ENCODE data around the gene FANCD2. TPM values are rescaled to one million over a fixed set of nuclear protein-coding genes. Genes with fewer than 3 reads are reported as not detected.

FANCD2 gene
- total and polyA plus RNA-seq, 4 donors = 0.76 to 24.6 (median 0.84) TPM

DNA sequence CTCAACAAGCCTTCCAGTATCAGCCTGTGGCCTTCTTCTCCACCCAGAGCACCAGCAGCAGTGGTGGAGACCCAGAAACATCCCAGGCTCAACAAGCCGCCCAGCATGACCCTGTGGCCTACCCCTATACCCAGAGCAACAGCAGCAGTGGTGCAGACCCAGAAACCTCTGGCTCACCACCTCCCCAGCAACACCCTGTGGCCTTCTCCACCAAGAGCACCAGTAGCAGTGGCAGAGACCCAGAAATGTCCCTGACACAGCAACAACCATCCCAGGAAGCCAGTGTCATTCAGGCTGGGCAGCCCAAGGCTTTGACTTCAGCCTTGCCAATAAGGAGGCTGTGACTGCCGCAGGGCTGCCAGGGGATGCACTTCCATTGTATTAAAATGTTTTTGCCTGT lies 23.3 kb upstream of the FANCD2 start:
- no peak overlapping the region for H3K4me3 ChIP-seq (ENCODE audit: low read depth in 1 of 3, low read length in 3 of 3)
- no peak for DNase-seq (ENCODE audit: low spot score)

DNA sequence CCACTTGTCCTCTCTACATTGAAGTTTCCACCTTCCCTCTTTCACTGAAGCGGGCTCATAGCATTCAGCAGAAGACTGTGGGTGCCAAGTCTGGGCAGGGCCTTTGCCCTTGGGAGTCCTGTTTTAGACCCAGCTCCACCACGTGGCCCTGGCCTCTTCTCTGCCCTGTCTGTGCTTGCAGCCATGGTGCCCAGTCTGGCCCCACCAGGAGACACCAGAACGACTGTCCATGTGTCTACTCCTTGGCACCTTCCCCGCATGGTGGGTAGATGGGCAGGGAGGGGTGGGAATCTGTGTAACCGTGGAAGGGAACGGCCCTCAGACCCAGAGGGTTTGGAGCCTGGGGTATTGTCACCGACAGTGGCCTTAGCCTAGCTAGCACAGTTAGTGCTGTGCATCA lies 21.7 kb upstream of the FANCD2 start:
- Histone ChIP-seq H3K9me3 (ENCODE audit: control insufficient read depth in 4 of 4, low read length in 3 of 4) (no peaks in the 10 kb centered on the region), H3K27me3 (ENCODE audit: control insufficient read depth in 4 of 4, insufficient read depth in 4 of 4, low read length in 3 of 4) (no peaks in the 10 kb centered on the region), H3K4me1 (ENCODE audit: control insufficient read depth in 4 of 4, insufficient read depth in 4 of 4, low read length in 3 of 4) (peaks cover 9 to 31% (median 18%) of the 10 kb centered on the region in 4 donors), H3K27ac (ENCODE audit: low read depth in 1 of 2, low read length in 2 of 2) (no peak overlapping the region), H3K36me3 (ENCODE audit: control insufficient read depth in 4 of 4, insufficient read depth in 3 of 4, low read depth in 1 of 4, low read length in 3 of 4) (no peaks in the 10 kb centered on the region), H3K9ac (ENCODE audit: low read depth in 1 of 2, low read length in 2 of 2) (no peak overlapping the region), H3K4me3 (ENCODE audit: low read depth in 1 of 3, low read length in 3 of 3) (no peak overlapping the region)
- DNase-seq (ENCODE audit: low spot score) = no peak
- WGBS = 90% methylated on average over 7 of the region's 7 CpGs
- TF ChIP-seq HNF4G (IDR thresholded peaks at IDR 0.05) (no peak), YY1 (IDR thresholded peaks at IDR 0.05) (no peak), GABPA (IDR thresholded peaks at IDR 0.05 in 1 of 2, conservative IDR thresholded peaks at IDR 0.05 in 1 of 2) (no peak), TAF1 (conservative IDR thresholded peaks at IDR 0.05) (no peak), RAD21 (IDR thresholded peaks at IDR 0.05) (no peak), RXRA (IDR thresholded peaks at IDR 0.05) (no peak), FOXA2 (IDR thresholded peaks at IDR 0.05) (no peak), FOXA1 (IDR thresholded peaks at IDR 0.05) (no peak), EGR1 (IDR thresholded peaks at IDR 0.05; ENCODE audit: low read depth in 2 of 2) (no peak), SP1 (IDR thresholded peaks at IDR 0.05) (no peak), JUND (IDR thresholded peaks at IDR 0.05) (no peak)
- TF ChIP-seq, protein P1, sequence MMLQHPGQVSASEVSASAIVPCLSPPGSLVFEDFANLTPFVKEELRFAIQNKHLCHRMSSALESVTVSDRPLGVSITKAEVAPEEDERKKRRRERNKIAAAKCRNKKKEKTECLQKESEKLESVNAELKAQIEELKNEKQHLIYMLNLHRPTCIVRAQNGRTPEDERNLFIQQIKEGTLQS (IDR thresholded peaks at IDR 0.05) = no peak
- TF ChIP-seq, protein P2, sequence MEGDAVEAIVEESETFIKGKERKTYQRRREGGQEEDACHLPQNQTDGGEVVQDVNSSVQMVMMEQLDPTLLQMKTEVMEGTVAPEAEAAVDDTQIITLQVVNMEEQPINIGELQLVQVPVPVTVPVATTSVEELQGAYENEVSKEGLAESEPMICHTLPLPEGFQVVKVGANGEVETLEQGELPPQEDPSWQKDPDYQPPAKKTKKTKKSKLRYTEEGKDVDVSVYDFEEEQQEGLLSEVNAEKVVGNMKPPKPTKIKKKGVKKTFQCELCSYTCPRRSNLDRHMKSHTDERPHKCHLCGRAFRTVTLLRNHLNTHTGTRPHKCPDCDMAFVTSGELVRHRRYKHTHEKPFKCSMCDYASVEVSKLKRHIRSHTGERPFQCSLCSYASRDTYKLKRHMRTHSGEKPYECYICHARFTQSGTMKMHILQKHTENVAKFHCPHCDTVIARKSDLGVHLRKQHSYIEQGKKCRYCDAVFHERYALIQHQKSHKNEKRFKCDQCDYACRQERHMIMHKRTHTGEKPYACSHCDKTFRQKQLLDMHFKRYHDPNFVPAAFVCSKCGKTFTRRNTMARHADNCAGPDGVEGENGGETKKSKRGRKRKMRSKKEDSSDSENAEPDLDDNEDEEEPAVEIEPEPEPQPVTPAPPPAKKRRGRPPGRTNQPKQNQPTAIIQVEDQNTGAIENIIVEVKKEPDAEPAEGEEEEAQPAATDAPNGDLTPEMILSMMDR (IDR thresholded peaks at IDR 0.05; ENCODE audit: low read depth, low read length, missing input control) = no peak
- TF ChIP-seq, protein P3, sequence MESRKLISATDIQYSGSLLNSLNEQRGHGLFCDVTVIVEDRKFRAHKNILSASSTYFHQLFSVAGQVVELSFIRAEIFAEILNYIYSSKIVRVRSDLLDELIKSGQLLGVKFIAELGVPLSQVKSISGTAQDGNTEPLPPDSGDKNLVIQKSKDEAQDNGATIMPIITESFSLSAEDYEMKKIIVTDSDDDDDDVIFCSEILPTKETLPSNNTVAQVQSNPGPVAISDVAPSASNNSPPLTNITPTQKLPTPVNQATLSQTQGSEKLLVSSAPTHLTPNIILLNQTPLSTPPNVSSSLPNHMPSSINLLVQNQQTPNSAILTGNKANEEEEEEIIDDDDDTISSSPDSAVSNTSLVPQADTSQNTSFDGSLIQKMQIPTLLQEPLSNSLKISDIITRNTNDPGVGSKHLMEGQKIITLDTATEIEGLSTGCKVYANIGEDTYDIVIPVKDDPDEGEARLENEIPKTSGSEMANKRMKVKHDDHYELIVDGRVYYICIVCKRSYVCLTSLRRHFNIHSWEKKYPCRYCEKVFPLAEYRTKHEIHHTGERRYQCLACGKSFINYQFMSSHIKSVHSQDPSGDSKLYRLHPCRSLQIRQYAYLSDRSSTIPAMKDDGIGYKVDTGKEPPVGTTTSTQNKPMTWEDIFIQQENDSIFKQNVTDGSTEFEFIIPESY (IDR thresholded peaks at IDR 0.05) = no peak
- TF ChIP-seq, protein P4, sequence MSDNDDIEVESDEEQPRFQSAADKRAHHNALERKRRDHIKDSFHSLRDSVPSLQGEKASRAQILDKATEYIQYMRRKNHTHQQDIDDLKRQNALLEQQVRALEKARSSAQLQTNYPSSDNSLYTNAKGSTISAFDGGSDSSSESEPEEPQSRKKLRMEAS (IDR thresholded peaks at IDR 0.05) = no peak

More for the DNA sequence above, 23.3 kb upstream of the FANCD2 start:
- 98% methylated on average over 2 of the region's 2 CpGs for WGBS
- Histone ChIP-seq H3K9ac (ENCODE audit: low read depth in 1 of 2, low read length in 2 of 2) (no peak overlapping the region), H3K9me3 (ENCODE audit: control insufficient read depth in 4 of 4, low read length in 3 of 4) (no peaks in the 10 kb centered on the region), H3K27me3 (ENCODE audit: control insufficient read depth in 4 of 4, insufficient read depth in 4 of 4, low read length in 3 of 4) (no peaks in the 10 kb centered on the region), H3K4me1 (ENCODE audit: control insufficient read depth in 4 of 4, insufficient read depth in 4 of 4, low read length in 3 of 4) (peaks cover 6 to 22% (median 14%) of the 10 kb centered on the region in 4 donors), H3K36me3 (ENCODE audit: control insufficient read depth in 4 of 4, insufficient read depth in 3 of 4, low read depth in 1 of 4, low read length in 3 of 4) (no peaks in the 10 kb centered on the region), H3K27ac (ENCODE audit: low read depth in 1 of 2, low read length in 2 of 2) (no peak overlapping the region)
- TF ChIP-seq HNF4G (IDR thresholded peaks at IDR 0.05) = no peak
- TF ChIP-seq TAF1 (conservative IDR thresholded peaks at IDR 0.05) = no peak
- TF ChIP-seq FOXA1 (IDR thresholded peaks at IDR 0.05) = no peak
- TF ChIP-seq RAD21 (IDR thresholded peaks at IDR 0.05) = no peak
- TF ChIP-seq FOXA2 (IDR thresholded peaks at IDR 0.05) = no peak
- no peak for TF ChIP-seq HNF4A (conservative IDR thresholded peaks at IDR 0.05)
- TF ChIP-seq, protein P3 (IDR thresholded peaks at IDR 0.05) = no peak
- no peak for TF ChIP-seq RXRA (IDR thresholded peaks at IDR 0.05)
- no peak for TF ChIP-seq SP1 (IDR thresholded peaks at IDR 0.05)
- TF ChIP-seq, protein P4 (IDR thresholded peaks at IDR 0.05) = no peak
- TF ChIP-seq, protein P1 (IDR thresholded peaks at IDR 0.05) = no peak
- TF ChIP-seq, protein P5, sequence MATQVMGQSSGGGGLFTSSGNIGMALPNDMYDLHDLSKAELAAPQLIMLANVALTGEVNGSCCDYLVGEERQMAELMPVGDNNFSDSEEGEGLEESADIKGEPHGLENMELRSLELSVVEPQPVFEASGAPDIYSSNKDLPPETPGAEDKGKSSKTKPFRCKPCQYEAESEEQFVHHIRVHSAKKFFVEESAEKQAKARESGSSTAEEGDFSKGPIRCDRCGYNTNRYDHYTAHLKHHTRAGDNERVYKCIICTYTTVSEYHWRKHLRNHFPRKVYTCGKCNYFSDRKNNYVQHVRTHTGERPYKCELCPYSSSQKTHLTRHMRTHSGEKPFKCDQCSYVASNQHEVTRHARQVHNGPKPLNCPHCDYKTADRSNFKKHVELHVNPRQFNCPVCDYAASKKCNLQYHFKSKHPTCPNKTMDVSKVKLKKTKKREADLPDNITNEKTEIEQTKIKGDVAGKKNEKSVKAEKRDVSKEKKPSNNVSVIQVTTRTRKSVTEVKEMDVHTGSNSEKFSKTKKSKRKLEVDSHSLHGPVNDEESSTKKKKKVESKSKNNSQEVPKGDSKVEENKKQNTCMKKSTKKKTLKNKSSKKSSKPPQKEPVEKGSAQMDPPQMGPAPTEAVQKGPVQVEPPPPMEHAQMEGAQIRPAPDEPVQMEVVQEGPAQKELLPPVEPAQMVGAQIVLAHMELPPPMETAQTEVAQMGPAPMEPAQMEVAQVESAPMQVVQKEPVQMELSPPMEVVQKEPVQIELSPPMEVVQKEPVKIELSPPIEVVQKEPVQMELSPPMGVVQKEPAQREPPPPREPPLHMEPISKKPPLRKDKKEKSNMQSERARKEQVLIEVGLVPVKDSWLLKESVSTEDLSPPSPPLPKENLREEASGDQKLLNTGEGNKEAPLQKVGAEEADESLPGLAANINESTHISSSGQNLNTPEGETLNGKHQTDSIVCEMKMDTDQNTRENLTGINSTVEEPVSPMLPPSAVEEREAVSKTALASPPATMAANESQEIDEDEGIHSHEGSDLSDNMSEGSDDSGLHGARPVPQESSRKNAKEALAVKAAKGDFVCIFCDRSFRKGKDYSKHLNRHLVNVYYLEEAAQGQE (IDR thresholded peaks at IDR 0.05) = no peak
- no peak for TF ChIP-seq YY1 (IDR thresholded peaks at IDR 0.05)
- no peak for TF ChIP-seq EGR1 (IDR thresholded peaks at IDR 0.05; ENCODE audit: low read depth in 2 of 2)
